ENCODE data around the gene TMEM256.

Gene TMEM256

DNA sequence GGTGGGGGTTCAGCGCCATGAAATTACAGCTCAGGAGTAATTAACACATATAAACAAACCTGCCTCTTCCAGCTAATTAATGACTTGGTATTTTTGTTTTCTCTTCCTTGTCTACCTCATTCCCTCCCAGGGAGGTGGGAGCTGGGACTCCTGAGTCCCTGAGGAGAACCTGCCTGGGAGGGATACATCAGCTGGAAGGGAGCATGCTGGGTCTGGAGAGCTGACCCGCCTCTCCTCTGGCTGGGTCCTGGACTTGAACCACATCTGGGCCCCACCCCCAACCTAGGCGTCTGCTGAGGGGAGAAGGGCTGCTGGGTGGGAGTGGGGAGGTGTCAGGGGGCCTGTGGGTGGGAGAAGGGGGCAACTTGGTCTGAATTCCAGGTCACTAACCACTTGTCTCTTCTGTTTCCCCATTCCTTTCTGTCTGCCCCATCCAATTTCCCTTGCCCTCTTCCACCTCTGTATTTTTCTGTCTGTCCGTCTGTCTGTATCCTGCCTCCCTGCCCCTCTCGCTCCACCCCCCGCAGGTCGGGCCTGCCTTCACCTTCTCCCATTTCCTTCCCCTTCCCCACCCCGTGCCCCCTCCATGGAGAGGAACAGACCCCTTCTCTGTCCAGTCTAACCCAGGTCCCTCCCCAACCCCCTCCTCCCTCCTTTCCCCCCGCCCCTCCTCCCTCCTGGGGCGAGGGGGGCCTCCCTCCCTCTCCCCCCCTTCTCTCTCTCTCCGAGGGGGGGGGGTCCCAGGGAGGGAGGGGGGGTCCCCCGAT, 3.8 kb upstream of the TMEM256 start, which contains the start of gene NLGN2:
NLGN2 (plus strand) TSS at position 361 of the 767 bp plus-strand sequence. CDS start 411 bp downstream, outside the sequence.
- TF ChIP-seq, protein P1, sequence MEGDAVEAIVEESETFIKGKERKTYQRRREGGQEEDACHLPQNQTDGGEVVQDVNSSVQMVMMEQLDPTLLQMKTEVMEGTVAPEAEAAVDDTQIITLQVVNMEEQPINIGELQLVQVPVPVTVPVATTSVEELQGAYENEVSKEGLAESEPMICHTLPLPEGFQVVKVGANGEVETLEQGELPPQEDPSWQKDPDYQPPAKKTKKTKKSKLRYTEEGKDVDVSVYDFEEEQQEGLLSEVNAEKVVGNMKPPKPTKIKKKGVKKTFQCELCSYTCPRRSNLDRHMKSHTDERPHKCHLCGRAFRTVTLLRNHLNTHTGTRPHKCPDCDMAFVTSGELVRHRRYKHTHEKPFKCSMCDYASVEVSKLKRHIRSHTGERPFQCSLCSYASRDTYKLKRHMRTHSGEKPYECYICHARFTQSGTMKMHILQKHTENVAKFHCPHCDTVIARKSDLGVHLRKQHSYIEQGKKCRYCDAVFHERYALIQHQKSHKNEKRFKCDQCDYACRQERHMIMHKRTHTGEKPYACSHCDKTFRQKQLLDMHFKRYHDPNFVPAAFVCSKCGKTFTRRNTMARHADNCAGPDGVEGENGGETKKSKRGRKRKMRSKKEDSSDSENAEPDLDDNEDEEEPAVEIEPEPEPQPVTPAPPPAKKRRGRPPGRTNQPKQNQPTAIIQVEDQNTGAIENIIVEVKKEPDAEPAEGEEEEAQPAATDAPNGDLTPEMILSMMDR (IDR thresholded peaks at IDR 0.05; ENCODE audit: low read depth, low read length): no peak
- no peak within 1 kb of the TSS for H3K4me3 ChIP-seq (ENCODE audit: low read depth, low read length)

DNA sequence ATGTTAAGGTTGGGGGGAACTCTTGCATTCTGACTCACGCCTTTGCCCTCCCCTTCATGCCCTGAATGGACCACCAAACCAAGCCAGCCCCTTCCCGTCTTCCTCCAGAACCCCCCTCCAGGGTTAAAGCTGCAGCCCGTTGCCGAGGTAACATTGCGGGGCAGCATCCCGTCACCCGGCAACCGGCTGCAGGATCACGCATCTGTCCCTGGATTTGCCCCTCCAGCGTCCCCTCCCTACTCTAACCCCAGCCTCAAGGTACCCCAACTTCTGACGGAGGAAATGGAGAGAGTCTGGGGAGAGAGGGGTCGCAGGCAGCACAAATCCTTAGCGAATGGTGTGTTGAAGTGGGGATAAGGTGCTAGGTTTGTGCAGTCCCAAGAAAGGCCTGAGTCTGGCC, 3.2 kb upstream of the TMEM256 start:
- TF ChIP-seq, protein P1 (IDR thresholded peaks at IDR 0.05; ENCODE audit: low read depth, low read length): no peak
- no peak overlapping the region for H3K4me3 ChIP-seq (ENCODE audit: low read depth, low read length)

DNA sequence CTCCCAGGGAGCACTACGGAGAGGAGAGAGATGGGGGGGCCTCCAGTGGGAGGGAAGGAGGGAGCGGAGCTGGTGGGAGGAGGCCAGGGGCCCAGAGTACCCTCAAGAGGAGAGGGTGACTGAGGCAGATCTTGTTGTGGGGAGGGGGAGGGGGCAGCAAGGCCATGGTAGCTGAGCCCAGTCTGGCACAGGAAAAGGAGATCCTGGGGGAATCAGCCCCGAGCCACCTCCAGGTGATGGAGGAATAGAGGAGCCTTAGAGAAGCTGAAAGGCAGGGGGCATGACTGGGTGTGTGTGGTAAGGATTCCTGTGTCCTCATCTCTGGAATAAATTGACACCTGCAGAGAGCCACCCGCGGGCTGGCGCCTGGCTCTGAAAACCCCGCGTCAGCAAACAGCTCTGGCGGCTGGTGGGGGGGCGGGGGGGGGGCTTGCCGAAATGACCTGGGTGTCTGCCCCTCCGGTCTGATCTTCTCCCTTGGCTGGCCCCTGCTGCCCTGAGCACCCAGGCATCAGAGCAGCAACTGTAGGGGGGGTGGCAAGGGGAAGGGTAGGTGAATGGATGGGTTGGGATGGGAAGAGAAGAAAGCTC, 2.4 kb upstream of the TMEM256 start:
- H3K4me3 ChIP-seq (ENCODE audit: low read depth, low read length): peak overlapping the region; percentile 75

GRCh38 chr17:7405350-7406234, 1.7 kb upstream of the TMEM256 start:
- TF ChIP-seq, protein P1 (IDR thresholded peaks at IDR 0.05; ENCODE audit: low read depth, low read length): no peak
- peak overlapping the region; percentile 75 for H3K4me3 ChIP-seq (ENCODE audit: low read depth, low read length)

More for the DNA sequence above, 2.4 kb upstream of the TMEM256 start:
- TF ChIP-seq, protein P1 (IDR thresholded peaks at IDR 0.05; ENCODE audit: low read depth, low read length): no peak

- TF ChIP-seq, protein P1 (IDR thresholded peaks at IDR 0.05; ENCODE audit: low read depth, low read length): no peak
These were observed 946 bp upstream of the TMEM256 start for GRCh38 chr17:7404737-7405349.

GRCh38 chr17:7403727-7403976, 245 bp downstream of the TMEM256 start:
- TF ChIP-seq, protein P1 (IDR thresholded peaks at IDR 0.05; ENCODE audit: low read depth, low read length): no peak
- peak overlapping the region; percentile 75 for H3K4me3 ChIP-seq (ENCODE audit: low read depth, low read length)

More at GRCh38 chr17:7404737-7405349, 946 bp upstream of the TMEM256 start:
- peak overlapping the region; percentile 75 for H3K4me3 ChIP-seq (ENCODE audit: low read depth, low read length)

All from WI38 (cell line).